Stomach (tissue), 9 donors: Measurements from ENCODE around the gene BCKDK. TPM values are rescaled to one million over a fixed set of nuclear protein-coding genes. Genes with fewer than 3 reads are reported as not detected.
"Not testable (repeated sequence)": the region's sequence is repeated elsewhere in the genome, so short reads cannot be mapped to it uniquely, and the experiment has no call there.

Source experiments
- DNase-seq, 2 donors: peaks; one replicate each; pipeline versions ENCODE4 v3.0.0 to v3.0.0-alpha.2; 2013 to 2019
- H3K27ac ChIP-seq, 5 donors: fragments of 200-600 bp in 4 of 5; sonication (generic) in 4 of 5; one replicate each; pipeline ENCODE4 v1.5.1; 2013 to 2019; ENCODE audit warnings: mild to moderate bottlenecking in 1 of 5, moderate library complexity in 1 of 5
- H3K27me3 ChIP-seq, 3 donors: fragments of 200-600 bp; sonication (generic); one replicate each; pipeline ENCODE4 v1.5.1; 2017 to 2019; ENCODE audit warnings: mixed run types in 1 of 3
- H3K36me3 ChIP-seq, 4 donors: fragments of 200-600 bp; sonication (generic); 1 replicate in 3 of 4; 2 replicates in 1 of 4; pipeline ENCODE4 v1.5.1; 2016 to 2019
- H3K4me1 ChIP-seq, 4 donors: fragments of 200-600 bp; sonication (generic); one replicate each; pipeline ENCODE4 v1.5.1; 2016 to 2019
- H3K4me3 ChIP-seq, 4 donors: fragments of 200-600 bp; sonication (generic) in 3 of 4; one replicate each; pipeline ENCODE4 v1.5.1; 2016 to 2019; ENCODE audit warnings: mild to moderate bottlenecking in 1 of 4
- H3K9me3 ChIP-seq, 4 donors: fragments of 200-600 bp; sonication (generic); one replicate each; pipeline ENCODE4 v1.5.1; 2016 to 2019
- EP300 ChIP-seq: sonication (generic); formaldehyde crosslinking; IDR thresholded peaks from one replicate; pipeline ENCODE4 v1.6.1; 2017; ENCODE audit warnings: antibody characterized with exemption
- POLR2A ChIP-seq, 4 donors: fragments of 450-650 bp; IDR thresholded peaks; one replicate each; pipeline ENCODE4 v1.6.1; 2016; ENCODE audit warnings: antibody characterized with exemption in 4 of 4, control low read depth in 2 of 4, mild to moderate bottlenecking in 1 of 4, moderate library complexity in 1 of 4
- POLR2AphosphoS5 ChIP-seq, 3 donors: sonication (generic); formaldehyde crosslinking; IDR thresholded peaks; one replicate each; pipeline ENCODE4 v1.6.1; 2016; ENCODE audit warnings: antibody characterized with exemption in 3 of 3
- WGBS, 5 donors: extraction: QIAGEN DNeasy Blood & Tissue Kit in 3 of 5; methylation state at CpG; one replicate each; pipeline versions ENCODE4 v1.1.5 to v1.1.7; 2013 to 2018; 5-methylcytosine and 5-hydroxymethylcytosine counted together
- intact Hi-C: fragments of 100-400 bp; cut with DNase I; formaldehyde crosslinking; loops from one replicate; pipeline ENCODE4 v1.15.1; 2023; ENCODE audit warnings: low total_unique reads
- polyA plus RNA-seq, 3 donors: library from polyadenylated mRNA; stranded (reverse); fragments of 200-250 nt; gene quantifications; one replicate each; pipeline ENCODE4 v1.2.3, GENCODE V29; 2013
- total RNA-seq, 5 donors: library from RNA; depleted of rRNA; stranded (reverse); fragments of >200 nt; gene quantifications; one replicate each; pipeline versions ENCODE4 v1.1.0 to v1.2.3, GENCODE V29; 2014 to 2016
- TF ChIP-seq, protein P1 (sequence below), 7 experiments: fragments of 450-650 bp in 4 of 7; fragments of 200-600 bp in 3 of 7; sonication (generic) in 3 of 7; IDR thresholded peaks; one replicate each; pipeline ENCODE4 v1.5.1; 2016 to 2019; ENCODE audit warnings: antibody characterized with exemption in 7 of 7, control low read depth in 2 of 7, mild to moderate bottlenecking in 1 of 7
- donor health status: healthy with polysubstance abuse.
- donor health status: Bipolar disorder and iron deficiency.
- donor health status: healthy.

BCKDK gene
- total and polyA plus RNA-seq, 8 donors: 11.0 to 197 (median 37.5) TPM

DNA sequence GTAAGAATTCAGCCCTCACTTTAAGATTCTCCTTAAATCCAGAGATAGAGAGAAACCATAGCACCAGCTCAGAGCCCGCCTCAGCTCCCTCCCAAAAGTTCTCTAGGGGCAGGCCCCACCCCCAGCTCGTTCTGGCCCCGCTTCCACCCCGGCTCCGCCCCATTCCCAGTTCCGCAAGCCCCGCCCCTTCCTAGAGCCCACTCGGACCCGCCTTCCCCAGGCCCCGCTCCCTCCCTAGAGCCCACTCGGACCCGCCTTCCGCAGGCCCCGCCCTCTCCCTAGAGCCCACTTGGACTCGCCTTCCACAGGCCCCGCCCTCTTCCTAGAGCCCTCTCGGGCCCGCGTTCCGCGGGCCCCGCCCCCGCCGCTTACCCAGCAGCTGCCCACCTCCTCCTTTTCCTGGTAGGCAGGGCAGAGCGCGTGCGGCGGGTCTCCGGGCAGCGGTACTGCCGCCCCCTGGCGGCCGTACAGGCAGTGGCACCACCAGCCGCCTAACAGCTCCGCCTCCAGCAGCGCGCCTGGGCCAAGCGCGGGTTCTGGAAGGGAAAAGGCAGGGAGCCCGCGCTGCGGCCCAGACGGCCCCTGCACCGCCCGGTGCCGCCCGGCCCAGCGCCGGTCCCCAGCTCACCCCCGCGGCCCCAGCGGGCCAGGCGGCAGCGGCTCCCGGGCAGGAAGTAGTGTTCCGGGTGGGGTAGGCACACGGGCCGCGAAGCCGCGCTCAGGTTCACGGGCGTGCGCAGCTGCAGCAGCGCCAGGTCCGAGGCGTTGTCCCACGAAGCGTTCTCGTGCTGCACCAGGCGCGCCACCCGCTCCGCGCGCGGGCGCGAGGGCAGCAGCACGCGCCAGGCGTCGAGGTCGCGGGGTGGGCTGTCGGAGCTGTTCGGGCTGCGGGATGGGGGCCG lies 34.2 kb downstream of the BCKDK start:
- no peaks in the 10 kb centered on the region for H3K36me3 ChIP-seq
- DNase-seq: peak; percentile 99 to 100
- TF ChIP-seq POLR2AphosphoS5 (IDR thresholded peaks at IDR 0.05): peak in 2 of 3 donors; percentile 84 to 89
- TF ChIP-seq EP300: no peak
- TF ChIP-seq, protein P1, sequence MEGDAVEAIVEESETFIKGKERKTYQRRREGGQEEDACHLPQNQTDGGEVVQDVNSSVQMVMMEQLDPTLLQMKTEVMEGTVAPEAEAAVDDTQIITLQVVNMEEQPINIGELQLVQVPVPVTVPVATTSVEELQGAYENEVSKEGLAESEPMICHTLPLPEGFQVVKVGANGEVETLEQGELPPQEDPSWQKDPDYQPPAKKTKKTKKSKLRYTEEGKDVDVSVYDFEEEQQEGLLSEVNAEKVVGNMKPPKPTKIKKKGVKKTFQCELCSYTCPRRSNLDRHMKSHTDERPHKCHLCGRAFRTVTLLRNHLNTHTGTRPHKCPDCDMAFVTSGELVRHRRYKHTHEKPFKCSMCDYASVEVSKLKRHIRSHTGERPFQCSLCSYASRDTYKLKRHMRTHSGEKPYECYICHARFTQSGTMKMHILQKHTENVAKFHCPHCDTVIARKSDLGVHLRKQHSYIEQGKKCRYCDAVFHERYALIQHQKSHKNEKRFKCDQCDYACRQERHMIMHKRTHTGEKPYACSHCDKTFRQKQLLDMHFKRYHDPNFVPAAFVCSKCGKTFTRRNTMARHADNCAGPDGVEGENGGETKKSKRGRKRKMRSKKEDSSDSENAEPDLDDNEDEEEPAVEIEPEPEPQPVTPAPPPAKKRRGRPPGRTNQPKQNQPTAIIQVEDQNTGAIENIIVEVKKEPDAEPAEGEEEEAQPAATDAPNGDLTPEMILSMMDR (IDR thresholded peaks at IDR 0.05): peak in 6 of 7 experiments; percentile 67 to 99 (median 98)
- 1 to 8% (median 2%) methylated on average over 35 to 89 of the region's 89 CpGs for WGBS, 5 donors
- peak overlapping the region; percentile 53 to 59 (median 56) for H3K4me3 ChIP-seq
- H3K27ac ChIP-seq: peak overlapping the region; percentile 86 to 93 (median 91)
- no peaks in the 10 kb centered on the region for H3K9me3 ChIP-seq
- intact Hi-C loops: no loop called here
- peaks cover 24 to 50% (median 36%) of the 10 kb centered on the region in 4 donors for H3K4me1 ChIP-seq
- peaks cover 0 to 13% (median 0%) of the 10 kb centered on the region in 3 donors for H3K27me3 ChIP-seq

DNA sequence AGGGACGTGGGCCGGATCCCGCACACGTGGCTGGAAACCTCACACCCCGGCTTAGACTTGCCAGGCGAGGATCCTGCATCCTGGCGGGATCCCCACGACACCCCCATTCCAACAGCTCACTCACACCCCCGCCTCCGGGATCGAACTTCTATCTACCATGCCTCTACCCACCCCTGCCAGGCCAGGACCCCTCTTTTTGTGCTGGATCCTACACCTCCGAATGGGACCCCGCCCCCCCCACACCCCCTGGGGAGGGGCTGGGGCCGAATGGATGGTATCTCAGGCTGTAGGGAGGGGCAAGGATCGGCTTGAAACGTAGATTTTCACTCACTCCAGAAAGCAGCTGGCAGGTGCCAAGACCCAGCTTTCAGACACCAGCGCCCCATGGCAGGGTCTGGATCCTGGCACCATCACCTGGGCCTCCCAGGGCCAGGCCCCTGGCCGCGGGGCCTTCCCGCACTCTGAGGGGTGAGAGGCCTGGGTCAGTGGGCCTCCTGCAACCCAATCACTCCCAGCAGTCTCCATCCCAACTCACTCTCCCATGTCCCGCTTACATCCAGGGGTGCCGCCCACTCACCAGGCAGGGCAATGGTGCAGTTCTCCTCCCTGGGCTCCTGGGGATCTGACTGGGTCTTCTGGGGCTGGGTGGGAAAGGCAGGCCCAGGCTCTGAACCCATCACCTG lies 35.0 kb downstream of the BCKDK start:
- intact Hi-C loops: no loop called here
- Histone ChIP-seq H3K36me3 (no peaks in the 10 kb centered on the region), H3K27ac (peak overlapping the region; percentile 86 to 93 (median 91)), H3K9me3 (no peaks in the 10 kb centered on the region), H3K4me3 (peak overlapping the region; percentile 53 to 59 (median 56)), H3K27me3 (peaks cover 0 to 19% (median 1%) of the 10 kb centered on the region in 3 donors), H3K4me1 (peaks cover 24 to 49% (median 37%) of the 10 kb centered on the region in 4 donors)
- DNase-seq: no peak
- TF ChIP-seq EP300 (no peak), POLR2A (IDR thresholded peaks at IDR 0.05) (no peak), POLR2AphosphoS5 (IDR thresholded peaks at IDR 0.05) (no peak)
- TF ChIP-seq, protein P1 (IDR thresholded peaks at IDR 0.05): no peak
- WGBS, 5 donors: 62 to 68% (median 64%) methylated on average over 16 to 22 of the region's 22 CpGs

DNA sequence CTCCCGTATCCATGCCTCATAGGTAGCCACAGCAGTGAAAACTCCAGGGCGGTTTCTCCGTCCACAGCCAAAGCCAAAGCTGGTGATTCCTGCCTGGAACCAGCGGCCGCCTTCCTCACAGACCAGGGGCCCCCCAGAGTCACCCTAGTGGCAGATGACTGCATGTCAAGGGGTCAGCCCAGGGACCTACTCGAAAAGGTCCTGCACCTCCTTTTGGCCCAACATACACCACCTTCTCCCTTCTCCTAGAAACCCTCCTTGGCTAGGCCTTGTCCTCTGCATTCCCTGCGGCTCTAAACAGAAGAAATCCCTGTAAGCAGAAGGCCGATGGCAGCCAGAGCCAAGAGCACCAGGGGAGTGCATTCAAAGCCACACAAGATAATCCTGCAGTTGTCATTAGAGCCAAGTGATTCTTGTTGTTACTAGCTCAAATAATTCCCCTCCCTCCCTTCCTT lies 35.5 kb downstream of the BCKDK start:
- 82 to 96% (median 89%) methylated on average over 7 to 8 of the region's 8 CpGs for WGBS, 5 donors
- Histone ChIP-seq H3K4me1 (peaks cover 24 to 49% (median 41%) of the 10 kb centered on the region in 4 donors), H3K4me3 (no peak overlapping the region), H3K27me3 (peaks cover 0 to 25% (median 7%) of the 10 kb centered on the region in 3 donors), H3K36me3 (no peaks in the 10 kb centered on the region), H3K27ac (no peak overlapping the region), H3K9me3 (no peaks in the 10 kb centered on the region)
- intact Hi-C loops: no loop called here
- DNase-seq: no peak
- TF ChIP-seq POLR2AphosphoS5 (IDR thresholded peaks at IDR 0.05): no peak
- TF ChIP-seq EP300: no peak
- TF ChIP-seq POLR2A (IDR thresholded peaks at IDR 0.05): no peak
- TF ChIP-seq, protein P1 (IDR thresholded peaks at IDR 0.05): no peak

DNA sequence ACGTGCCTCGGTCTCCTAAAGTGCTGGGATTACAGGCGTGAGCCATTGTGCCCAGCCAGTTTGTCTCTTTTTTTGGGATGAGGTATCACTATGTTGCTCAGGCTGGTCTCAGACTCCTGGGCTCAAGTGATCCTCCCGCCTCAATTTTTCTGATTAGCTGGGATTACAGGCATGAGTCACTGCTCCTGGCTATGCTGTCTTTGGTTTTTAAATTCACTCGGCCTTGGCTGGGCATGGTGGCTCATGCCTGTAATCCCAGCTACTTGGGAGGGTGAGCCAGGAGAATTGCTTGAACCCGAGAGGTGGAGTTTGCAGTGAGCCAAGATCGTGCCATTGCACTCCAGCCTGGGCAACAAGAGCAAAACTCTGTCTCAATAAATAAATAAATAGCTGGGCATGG lies 36.2 kb downstream of the BCKDK start:
- Histone ChIP-seq H3K4me1 (peaks cover 18 to 42% (median 36%) of the 10 kb centered on the region in 4 donors), H3K27me3 (peaks cover 0 to 30% (median 7%) of the 10 kb centered on the region in 3 donors)
- H3K27ac ChIP-seq, intact Hi-C loops, H3K36me3 ChIP-seq, DNase-seq, H3K4me3 ChIP-seq, H3K9me3 ChIP-seq: not testable (repeated sequence)
- WGBS, 5 donors: 87 to 91% (median 89%) methylated on average over 7 of the region's 7 CpGs
